Measurements from ENCODE around the gene ARHGEF9.
"Not testable (repeated sequence)": the region's sequence is repeated elsewhere in the genome, so short reads cannot be mapped to it uniquely, and the experiment has no call there.

DNA sequence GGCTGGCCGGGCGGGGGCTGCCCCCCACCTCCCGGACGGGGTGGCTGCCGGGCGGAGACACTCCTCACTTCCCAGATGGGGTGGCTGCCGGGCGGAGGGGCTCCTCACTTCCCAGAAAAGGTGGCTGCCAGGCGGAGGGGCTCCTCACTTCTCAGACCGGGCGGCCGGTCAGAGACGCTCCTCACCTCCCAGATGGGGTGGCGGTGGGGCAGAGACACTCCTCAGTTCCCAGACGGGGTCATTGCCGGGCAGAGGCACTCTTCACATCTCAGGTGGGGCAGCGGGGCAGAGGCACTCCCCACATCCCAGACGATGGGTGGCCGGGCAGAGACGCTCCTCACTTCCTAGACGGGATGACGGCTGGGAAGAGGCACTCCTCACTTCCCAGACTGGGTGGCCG, 40.4 kb upstream of the ARHGEF9 start:
- TF ChIP-seq, protein P1, sequence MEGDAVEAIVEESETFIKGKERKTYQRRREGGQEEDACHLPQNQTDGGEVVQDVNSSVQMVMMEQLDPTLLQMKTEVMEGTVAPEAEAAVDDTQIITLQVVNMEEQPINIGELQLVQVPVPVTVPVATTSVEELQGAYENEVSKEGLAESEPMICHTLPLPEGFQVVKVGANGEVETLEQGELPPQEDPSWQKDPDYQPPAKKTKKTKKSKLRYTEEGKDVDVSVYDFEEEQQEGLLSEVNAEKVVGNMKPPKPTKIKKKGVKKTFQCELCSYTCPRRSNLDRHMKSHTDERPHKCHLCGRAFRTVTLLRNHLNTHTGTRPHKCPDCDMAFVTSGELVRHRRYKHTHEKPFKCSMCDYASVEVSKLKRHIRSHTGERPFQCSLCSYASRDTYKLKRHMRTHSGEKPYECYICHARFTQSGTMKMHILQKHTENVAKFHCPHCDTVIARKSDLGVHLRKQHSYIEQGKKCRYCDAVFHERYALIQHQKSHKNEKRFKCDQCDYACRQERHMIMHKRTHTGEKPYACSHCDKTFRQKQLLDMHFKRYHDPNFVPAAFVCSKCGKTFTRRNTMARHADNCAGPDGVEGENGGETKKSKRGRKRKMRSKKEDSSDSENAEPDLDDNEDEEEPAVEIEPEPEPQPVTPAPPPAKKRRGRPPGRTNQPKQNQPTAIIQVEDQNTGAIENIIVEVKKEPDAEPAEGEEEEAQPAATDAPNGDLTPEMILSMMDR (IDR thresholded peaks at IDR 0.05) = not testable (repeated sequence)
- not testable (repeated sequence) for TF ChIP-seq POLR2A (IDR thresholded peaks at IDR 0.05)

Data from uterus (tissue), 2 donors.